Lower leg skin (tissue), 3 donors: ENCODE data around the gene KCNG2.

ENCODE experiments used
- CTCF ChIP-seq, 3 donors: fragments of 450-650 bp; IDR thresholded peaks; one replicate each; pipeline ENCODE4 v1.5.1; 2016; ENCODE audit warnings: antibody characterized with exemption in 3 of 3, mild to moderate bottlenecking in 3 of 3, moderate library complexity in 2 of 3
- POLR2A ChIP-seq, 2 donors: fragments of 450-650 bp; IDR thresholded peaks; one replicate each; pipeline ENCODE4 v1.6.1; 2016 to 2017; ENCODE audit warnings: antibody characterized with exemption in 2 of 2, mild to moderate bottlenecking in 1 of 2, moderate library complexity in 1 of 2

GRCh38 chr18:79878741-79879378 is 81.1 kb downstream of the KCNG2 start:
- TF ChIP-seq CTCF (IDR thresholded peaks at IDR 0.05) = no peak
- TF ChIP-seq POLR2A (IDR thresholded peaks at IDR 0.05) = no peak
